Measurements from ENCODE around the gene TJP1.

DNA sequence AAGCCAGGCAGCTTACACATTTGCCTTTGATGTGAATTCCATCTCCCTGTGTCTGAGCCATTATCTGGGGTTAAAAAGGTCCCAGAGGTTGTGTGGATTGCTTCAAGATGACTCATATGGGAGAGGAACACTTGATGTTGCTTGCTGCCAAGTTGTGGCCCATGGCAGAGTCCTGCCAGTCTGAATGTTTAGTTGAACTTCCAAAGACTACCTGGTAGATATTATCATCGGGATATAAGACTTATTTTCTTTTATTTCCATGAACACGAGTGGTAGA is 85.6 kb downstream of the TJP1 start:
- TF ChIP-seq ZBTB20 (tag by site-specific recombination; IDR thresholded peaks at IDR 0.05) (no peak), ZFP41 (tag by site-specific recombination; IDR thresholded peaks at IDR 0.05; ENCODE audit: borderline replicate concordance) (no peak)
